HepG2 (cell line): ENCODE results near the gene FBXW4. TPM values are rescaled to one million over a fixed set of nuclear protein-coding genes. Genes with fewer than 3 reads are reported as not detected.

Experiments used
- EEA1 ChIP-seq: sonication (generic); formaldehyde crosslinking; IDR thresholded peaks from 2 replicates; pipeline ENCODE4 v1.5.1; 2020; ENCODE audit warnings: mild to moderate bottlenecking, missing genetic modification reagents, borderline replicate concordance
- ETV6 ChIP-seq: sonication (generic); formaldehyde crosslinking; conservative IDR thresholded peaks from 2 replicates; pipeline ENCODE4 v1.4.0; 2020; ENCODE audit warnings: missing genetic modification reagents
- GMEB1 ChIP-seq: sonication (generic); formaldehyde crosslinking; IDR thresholded peaks from 2 replicates; pipeline ENCODE4 v1.5.1; 2020; ENCODE audit warnings: missing genetic modification reagents, mild to moderate bottlenecking, borderline replicate concordance
- HDAC2 ChIP-seq: sonication (generic); formaldehyde crosslinking; IDR thresholded peaks from 2 replicates; pipeline ENCODE4 v1.4.0; 2020; ENCODE audit warnings: missing genetic modification reagents
- NFKBIZ ChIP-seq: IDR thresholded peaks from 2 replicates; pipeline ENCODE4 v1.6.1; 2018; ENCODE audit warnings: missing genetic modification reagents, missing compliant biosample characterization
- NFYB ChIP-seq: sonication (generic); formaldehyde crosslinking; IDR thresholded peaks from 2 replicates; pipeline ENCODE4 v1.4.0; 2020; ENCODE audit warnings: missing genetic modification reagents
- RCOR2 ChIP-seq: IDR thresholded peaks from 2 replicates; pipeline ENCODE4 v1.6.1; 2016; ENCODE audit warnings: missing biosample characterization, missing genetic modification reagents
- SNAPC5 ChIP-seq: sonication (generic); formaldehyde crosslinking; IDR thresholded peaks from 2 replicates; pipeline ENCODE4 v1.8.1; 2023; ENCODE audit warnings: mild to moderate bottlenecking, missing genetic modification reagents, borderline replicate concordance
- SRF ChIP-seq: IDR thresholded peaks from 2 replicates; pipeline ENCODE4 v1.6.1; 2011; ENCODE audit warnings: mild to moderate bottlenecking, low read depth, low read length, moderate library complexity
- TFAP4 ChIP-seq: sonication (generic); IDR thresholded peaks from 2 replicates; pipeline ENCODE4 v1.6.1; 2016; ENCODE audit warnings: low read depth, borderline replicate concordance
- YY1 ChIP-seq: IDR thresholded peaks from 2 replicates; pipeline ENCODE4 v1.6.1; 2011; ENCODE audit warnings: low read length, low read depth, moderate library complexity, mild to moderate bottlenecking; ENCODE audit not compliant: insufficient read depth, insufficient replicate concordance
- ZBTB37 ChIP-seq: sonication (generic); formaldehyde crosslinking; IDR thresholded peaks from 2 replicates; pipeline ENCODE4 v1.4.0; 2020; ENCODE audit warnings: mild to moderate bottlenecking, missing genetic modification reagents
- ZMAT3 ChIP-seq: sonication (generic); formaldehyde crosslinking; conservative IDR thresholded peaks from 2 replicates; pipeline ENCODE4 v1.7.0; 2021; ENCODE audit warnings: missing genetic modification reagents
- ZNF12 ChIP-seq: sonication (generic); formaldehyde crosslinking; IDR thresholded peaks from 2 replicates; pipeline ENCODE4 v1.5.0; 2020; ENCODE audit warnings: missing genetic modification reagents
- ZNF512B ChIP-seq: sonication (generic); formaldehyde crosslinking; IDR thresholded peaks from 2 replicates; pipeline ENCODE4 v1.5.1; 2020; ENCODE audit warnings: missing genetic modification reagents, mild to moderate bottlenecking, borderline replicate concordance
- ZNF574 ChIP-seq: sonication (generic); formaldehyde crosslinking; IDR thresholded peaks from 2 replicates; pipeline ENCODE4 v1.4.0; 2020; ENCODE audit warnings: missing genetic modification reagents
- ZNF619 ChIP-seq: sonication (generic); formaldehyde crosslinking; IDR thresholded peaks from 2 replicates; pipeline ENCODE4 v1.4.0; 2020; ENCODE audit warnings: mild to moderate bottlenecking, missing genetic modification reagents
- ZNF660 ChIP-seq: sonication (generic); formaldehyde crosslinking; IDR thresholded peaks from 2 replicates; pipeline ENCODE4 v1.5.1; 2020; ENCODE audit warnings: mild to moderate bottlenecking, low read depth, missing genetic modification reagents, borderline replicate concordance
- ZNF674 ChIP-seq: sonication (generic); formaldehyde crosslinking; IDR thresholded peaks from 2 replicates; pipeline ENCODE4 v1.5.0; 2020; ENCODE audit warnings: low read depth, mild to moderate bottlenecking, missing genetic modification reagents
- polyA plus RNA-seq, 8 experiments: library from polyadenylated mRNA; depleted of rRNA in 3 of 8; stranded (reverse) in 7 of 8; unstranded in 1 of 8; fragments of >200 nt; fragmentation: Illumina TruSeq in 4 of 8; extraction: Trizol in 4 of 8; gene quantifications; 2 replicates each; pipeline versions ENCODE4 v1.2.1 to v1.2.3, GENCODE V29; 2011 to 2016; ENCODE audit warnings: low read depth in 4 of 8, missing spikeins in 1 of 8, mixed read lengths in 1 of 8; ENCODE audit not compliant: insufficient read depth in 1 of 8
- total RNA-seq, 5 experiments: library from RNA; depleted of rRNA; stranded (reverse); fragments of >200 nt; fragmentation: Illumina TruSeq; extraction: Trizol; gene quantifications; 2 replicates each; pipeline ENCODE4 v1.2.3, GENCODE V29; 2016; ENCODE audit warnings: low read depth in 1 of 5

Gene FBXW4
- total and polyA plus RNA-seq, 2 of the 13 experiments (the other 11 are each of a cell fraction or from before 2014, with no cell fraction given), result 23.5 to 33.7 TPM

GRCh38 chr10:101694674-101695403 is at the start of gene FBXW4 (continued):
- TF ChIP-seq TFAP4 (no peak), ETV6 (CRISPR knock-in tag) (peak; percentile 94), ZNF12 (CRISPR knock-in tag) (no peak), RCOR2 (CRISPR knock-in tag) (no peak), ZNF512B (CRISPR knock-in tag) (no peak), GMEB1 (CRISPR knock-in tag) (0 out of 2 replicates have a peak, but pooled peaks have one; percentile 51), ZNF574 (CRISPR knock-in tag) (peak; percentile 46), SRF (no peak), ZNF674 (CRISPR knock-in tag) (no peak), YY1 (peak; percentile 87), ZNF660 (CRISPR knock-in tag) (0 out of 2 replicates have a peak, but pooled peaks have one; percentile 4), ZNF619 (CRISPR knock-in tag) (no peak), HDAC2 (CRISPR knock-in tag) (no peak), ZMAT3 (CRISPR knock-in tag) (peak; percentile 52; the same call in 1 of the 2 replicates), EEA1 (CRISPR knock-in tag) (no peak), NFYB (CRISPR knock-in tag) (peak; percentile 18; the same call in 1 of the 2 replicates), ZBTB37 (CRISPR knock-in tag) (no peak), SNAPC5 (CRISPR knock-in tag) (no peak), NFKBIZ (CRISPR knock-in tag) (0 out of 2 replicates have a peak, but pooled peaks have one; percentile 34)
